Stimulated activated CD8-positive, alpha-beta memory T cell treated with anti-CD3 and anti-CD28 coated beads, Interleukin-12 subunit alpha, Interleukin-12 subunit beta, amount 100 ng/mL, for 24 hours (primary cell): Measurements from ENCODE around the gene FRMD4A.
"Not testable (repeated sequence)": the region's sequence is repeated elsewhere in the genome, so short reads cannot be mapped to it uniquely, and the experiment has no call there.

Experiments used
- DNase-seq: peaks from one replicate; pipeline ENCODE4 v3.0.0-alpha.2; 2020; ENCODE audit errors: extremely low read depth

The FRMD4A gene

GRCh38 chr10:14146025-14146424 lies 184.7 kb downstream of the FRMD4A start:
- DNase-seq, result no peak

DNA sequence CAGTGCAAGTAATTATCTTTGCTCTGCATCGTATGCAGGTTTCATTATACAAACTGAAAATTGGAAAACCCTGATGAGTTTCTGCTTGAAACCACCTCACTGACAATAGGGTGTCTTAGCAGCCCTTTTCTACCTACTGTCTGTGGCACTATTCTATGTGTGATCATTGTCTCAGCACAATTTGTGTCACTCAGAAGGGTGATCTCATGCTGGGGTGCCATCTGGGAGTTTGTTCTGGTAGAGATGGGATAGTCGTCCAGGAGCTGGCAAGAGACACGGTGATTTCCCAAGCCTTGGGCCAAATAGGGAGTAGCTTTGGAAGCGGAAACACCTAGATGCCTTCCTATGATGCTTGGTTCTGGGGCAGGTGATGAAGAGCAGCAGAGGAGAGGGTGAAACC lies 186.3 kb downstream of the FRMD4A start:
- DNase-seq, result no peak

GRCh38 chr10:14142606-14143250 lies 188.0 kb downstream of the FRMD4A start:
- no peak for DNase-seq

GRCh38 chr10:14141283-14141682 lies 189.4 kb downstream of the FRMD4A start:
- no peak for DNase-seq

DNA sequence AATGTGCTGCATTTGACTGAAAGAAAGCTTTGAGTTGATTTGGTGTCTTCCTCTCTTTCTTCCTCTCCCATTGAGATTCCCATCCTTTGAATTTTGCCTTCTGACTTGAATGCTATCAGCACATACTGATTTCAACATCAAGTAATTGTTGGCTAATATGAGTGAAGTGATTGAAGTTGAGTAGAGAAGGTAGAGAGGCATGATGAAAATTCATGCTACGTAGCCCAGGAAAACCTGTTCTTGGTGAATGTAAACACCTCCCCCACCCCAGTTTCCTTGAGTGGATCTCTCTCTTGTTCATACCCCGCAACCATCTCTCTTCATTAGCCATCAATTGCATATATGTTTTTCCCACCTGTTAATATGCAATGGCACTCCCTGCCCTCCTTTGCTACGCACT lies 193.3 kb downstream of the FRMD4A start:
- DNase-seq, result no peak

GRCh38 chr10:14135196-14135595 lies 195.5 kb downstream of the FRMD4A start:
- not testable (repeated sequence) for DNase-seq

GRCh38 chr10:14134275-14134674 lies 196.4 kb downstream of the FRMD4A start:
- DNase-seq, result no peak

- no peak for DNase-seq
Measured at GRCh38 chr10:14131261-14131960, 199.3 kb downstream of the FRMD4A start.

GRCh38 chr10:14129770-14130169 lies 201.0 kb downstream of the FRMD4A start:
- DNase-seq, result no peak

GRCh38 chr10:14128519-14128918 lies 202.2 kb downstream of the FRMD4A start:
- no peak for DNase-seq

- DNase-seq, result no peak
Measured at GRCh38 chr10:14126697-14127440, 203.9 kb downstream of the FRMD4A start.

DNA sequence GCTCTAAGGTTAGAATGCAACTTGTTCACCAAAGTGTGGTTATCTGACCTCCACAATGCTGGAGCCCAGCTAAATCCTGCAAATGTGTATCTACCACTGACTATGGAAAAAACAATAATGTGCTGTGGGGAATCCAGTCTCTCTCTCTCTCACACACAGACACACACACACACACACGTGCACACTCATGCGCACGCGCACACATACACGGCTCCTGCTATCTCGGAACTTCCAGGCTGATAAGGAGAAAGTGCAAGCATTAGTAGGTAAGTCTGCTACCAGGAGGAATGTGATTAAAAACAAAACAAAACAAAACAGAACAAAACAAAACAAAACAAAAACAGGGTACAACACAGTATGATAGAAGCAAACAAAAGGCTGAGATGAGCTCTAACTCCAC lies 205.2 kb downstream of the FRMD4A start:
- DNase-seq, result no peak

DNA sequence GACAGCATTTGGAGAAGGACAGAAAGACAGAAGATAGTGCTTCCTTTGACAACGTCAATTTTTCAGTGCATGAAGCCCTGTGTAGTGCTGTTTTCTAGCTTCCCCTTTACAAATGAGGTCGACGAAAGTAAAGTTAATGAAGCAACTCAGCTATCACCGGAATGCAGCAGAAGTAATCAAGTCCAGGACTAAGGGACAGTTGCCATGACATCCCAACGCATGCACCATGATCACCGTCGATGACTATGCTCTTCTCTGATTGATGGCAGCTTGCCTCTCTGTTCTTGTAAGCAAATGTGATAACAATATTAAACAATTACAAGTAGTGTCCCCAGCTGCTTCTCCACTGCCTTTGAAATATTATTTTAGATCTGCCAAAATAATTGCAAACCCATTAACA lies 205.8 kb downstream of the FRMD4A start:
- DNase-seq, result no peak

GRCh38 chr10:14123139-14123538 lies 207.6 kb downstream of the FRMD4A start:
- no peak for DNase-seq

DNA sequence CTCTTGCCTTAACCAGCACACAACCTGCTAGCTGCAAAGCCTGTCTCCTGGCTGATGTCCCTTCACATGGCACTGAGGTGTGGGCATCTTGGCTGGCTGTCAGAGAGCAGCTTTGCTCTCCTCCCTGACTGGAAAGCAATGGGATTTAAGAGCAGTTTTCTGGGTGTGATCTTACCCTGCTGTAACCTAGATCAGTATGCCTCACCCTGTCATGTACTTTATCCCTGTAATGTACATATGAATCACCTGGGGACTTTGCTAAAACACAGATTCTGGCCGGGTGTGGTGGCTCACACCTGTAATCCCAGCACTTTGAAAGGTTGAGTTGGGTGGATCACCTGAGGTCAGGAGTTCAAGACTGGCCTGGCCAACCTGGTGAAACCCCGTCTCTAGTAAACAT lies 209.9 kb downstream of the FRMD4A start:
- no peak for DNase-seq

DNA sequence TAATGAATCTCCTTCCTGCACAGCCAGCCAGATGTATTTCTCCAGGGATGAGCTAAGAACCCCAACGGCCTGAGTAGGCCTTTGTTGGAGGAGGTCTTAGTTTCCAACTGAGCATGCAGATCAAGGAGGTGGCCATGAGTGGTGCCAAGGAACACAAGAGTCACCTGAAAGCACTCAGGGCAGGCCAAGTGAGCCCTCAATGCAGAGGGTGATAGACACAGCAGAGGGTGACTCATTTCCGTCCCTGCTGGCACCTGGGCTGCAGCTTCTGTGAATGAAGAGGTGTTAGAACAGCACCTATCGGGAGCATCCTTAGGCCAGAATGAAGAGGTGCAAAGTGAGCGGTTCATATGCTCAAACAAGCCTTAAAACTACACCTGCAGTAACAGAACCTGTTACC lies 211.8 kb downstream of the FRMD4A start:
- DNase-seq, result no peak

GRCh38 chr10:14116837-14117236 lies 213.9 kb downstream of the FRMD4A start:
- no peak for DNase-seq

DNA sequence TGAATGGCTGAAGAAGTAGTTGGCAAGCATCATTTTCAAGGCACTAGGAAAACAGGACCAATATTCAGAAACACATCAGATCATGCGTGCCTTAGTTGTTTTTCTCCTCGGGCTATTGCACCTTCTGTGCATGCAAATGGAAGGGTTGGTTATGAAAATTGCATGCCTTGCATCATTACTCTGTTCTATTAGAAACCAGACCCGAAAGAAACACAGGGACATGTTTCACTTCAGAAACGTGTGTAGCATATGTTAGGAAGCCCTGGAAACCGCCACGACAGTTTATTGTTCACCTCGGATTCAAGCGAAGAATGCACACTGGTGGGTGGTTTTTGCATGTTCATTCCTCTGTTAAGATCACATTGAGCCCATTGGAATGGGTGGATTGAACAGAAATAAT lies 214.7 kb downstream of the FRMD4A start:
- DNase-seq, result no peak

DNA sequence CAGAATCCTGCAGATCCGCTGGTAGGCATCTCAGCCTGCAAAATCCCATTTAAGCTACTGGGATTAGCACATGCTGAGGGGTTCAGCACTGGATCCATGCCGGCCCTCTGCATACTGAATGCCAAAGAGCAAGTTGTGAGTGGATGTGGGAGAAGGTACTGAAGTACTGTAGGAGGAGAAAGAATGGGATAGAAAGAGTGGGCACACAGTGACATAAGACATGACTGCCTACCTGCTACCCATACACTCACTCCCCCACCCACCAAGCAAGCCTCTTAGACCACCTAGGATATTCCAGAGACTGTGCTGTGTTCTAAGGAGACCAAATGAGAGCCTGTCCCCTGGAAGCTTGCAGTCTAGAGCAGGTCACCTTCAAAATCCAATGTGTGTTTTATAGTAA lies 215.9 kb downstream of the FRMD4A start:
- no peak for DNase-seq

DNA sequence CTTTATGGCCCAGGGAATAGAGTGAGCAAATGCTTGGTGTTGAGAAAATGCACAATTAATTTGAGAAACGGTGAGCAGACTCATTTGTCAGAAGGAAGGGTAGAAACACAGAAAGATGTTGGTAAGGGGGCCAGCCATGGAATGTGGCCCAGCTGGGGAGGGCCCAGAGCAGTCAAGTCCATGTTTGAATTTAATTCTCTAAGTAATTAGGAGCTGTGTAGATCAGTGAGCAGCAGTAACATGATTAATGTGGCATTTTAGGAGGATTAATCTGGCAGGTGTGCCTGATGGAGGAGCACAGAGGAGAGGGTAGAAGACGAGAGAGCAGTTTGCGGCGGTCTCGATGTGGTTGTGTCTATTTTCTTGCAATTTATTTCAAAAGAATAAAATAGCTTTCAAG lies 218.7 kb downstream of the FRMD4A start:
- DNase-seq, result no peak

- no peak for DNase-seq
Measured at GRCh38 chr10:14111208-14111607, 219.5 kb downstream of the FRMD4A start.

- DNase-seq, result no peak
Measured at GRCh38 chr10:14106828-14107227, 223.9 kb downstream of the FRMD4A start.

DNA sequence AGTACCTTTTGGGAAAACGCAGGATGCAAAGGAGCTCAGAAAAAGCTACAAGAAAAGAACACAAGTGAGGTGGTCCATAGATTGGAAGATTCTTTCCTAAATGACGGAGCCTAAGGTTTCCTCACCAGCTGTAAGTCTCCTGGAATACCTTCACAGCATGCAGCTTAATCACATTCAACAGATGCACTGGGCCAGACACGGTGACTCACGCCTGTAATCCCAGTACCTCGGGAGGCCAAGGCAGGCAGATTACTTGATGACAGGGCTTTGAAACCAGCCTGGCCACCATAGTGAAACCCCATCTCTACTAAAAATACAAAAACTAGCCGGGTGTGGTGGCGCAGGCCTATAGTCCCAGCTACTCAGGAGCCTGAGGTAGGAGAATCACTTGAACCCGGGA lies 228.7 kb downstream of the FRMD4A start:
- no peak for DNase-seq
